Measurements from ENCODE around the gene SYCE3.

- TF ChIP-seq SUZ12 (IDR thresholded peaks at IDR 0.05; ENCODE audit: extremely low read depth, insufficient read depth, insufficient read length), result no peak
- TF ChIP-seq YY1 (IDR thresholded peaks at IDR 0.05; ENCODE audit: insufficient read depth, insufficient read length), result no peak
These were observed 39.3 kb downstream of the SYCE3 start for GRCh38 chr22:50523458-50523805.

Data from NT2/D1 (cell line).